ENCODE data around the gene SERPINB2. TPM values are rescaled to one million over a fixed set of nuclear protein-coding genes. Genes with fewer than 3 reads are reported as not detected.

Gene SERPINB2
- total RNA-seq, 1 donor from 2014 or later: not detected

DNA sequence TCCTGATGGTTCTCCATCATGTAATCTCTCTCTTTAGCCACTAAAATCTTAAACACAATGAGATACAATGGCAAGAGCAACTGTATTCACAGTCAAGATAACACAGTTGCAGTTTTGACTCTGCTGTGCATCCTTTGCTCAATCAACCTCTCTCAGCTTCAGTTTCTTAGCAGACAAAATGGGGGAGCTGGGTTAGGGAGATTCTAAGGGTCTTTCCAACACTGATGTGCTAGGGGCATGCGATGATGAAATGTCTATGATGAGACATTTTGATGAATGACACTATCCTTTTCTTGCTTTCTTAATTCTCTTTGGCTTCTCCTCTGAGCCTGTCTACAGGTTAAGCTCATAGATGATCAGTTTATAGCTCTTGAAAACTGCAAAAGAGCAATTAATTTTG is 21.4 kb downstream of the SERPINB2 start:
- Mint-ChIP-seq H3K4me1 (ENCODE audit: low read depth) (no peaks in the 10 kb centered on the region), H3K27me3 (ENCODE audit: low read depth) (peaks cover 41% of the 10 kb centered on the region), H3K27ac (ENCODE audit: unreplicated experiment) (no peak overlapping the region), H3K4me3 (ENCODE audit: unreplicated experiment) (no peak overlapping the region), H3K9me3 (ENCODE audit: low read depth) (no peaks in the 10 kb centered on the region), H3K36me3 (ENCODE audit: low read depth) (no peaks in the 10 kb centered on the region)
- TF ChIP-seq, protein P1, sequence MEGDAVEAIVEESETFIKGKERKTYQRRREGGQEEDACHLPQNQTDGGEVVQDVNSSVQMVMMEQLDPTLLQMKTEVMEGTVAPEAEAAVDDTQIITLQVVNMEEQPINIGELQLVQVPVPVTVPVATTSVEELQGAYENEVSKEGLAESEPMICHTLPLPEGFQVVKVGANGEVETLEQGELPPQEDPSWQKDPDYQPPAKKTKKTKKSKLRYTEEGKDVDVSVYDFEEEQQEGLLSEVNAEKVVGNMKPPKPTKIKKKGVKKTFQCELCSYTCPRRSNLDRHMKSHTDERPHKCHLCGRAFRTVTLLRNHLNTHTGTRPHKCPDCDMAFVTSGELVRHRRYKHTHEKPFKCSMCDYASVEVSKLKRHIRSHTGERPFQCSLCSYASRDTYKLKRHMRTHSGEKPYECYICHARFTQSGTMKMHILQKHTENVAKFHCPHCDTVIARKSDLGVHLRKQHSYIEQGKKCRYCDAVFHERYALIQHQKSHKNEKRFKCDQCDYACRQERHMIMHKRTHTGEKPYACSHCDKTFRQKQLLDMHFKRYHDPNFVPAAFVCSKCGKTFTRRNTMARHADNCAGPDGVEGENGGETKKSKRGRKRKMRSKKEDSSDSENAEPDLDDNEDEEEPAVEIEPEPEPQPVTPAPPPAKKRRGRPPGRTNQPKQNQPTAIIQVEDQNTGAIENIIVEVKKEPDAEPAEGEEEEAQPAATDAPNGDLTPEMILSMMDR (IDR thresholded peaks at IDR 0.05): no peak
- DNase-seq (ENCODE audit: low spot score): no peak

DNA sequence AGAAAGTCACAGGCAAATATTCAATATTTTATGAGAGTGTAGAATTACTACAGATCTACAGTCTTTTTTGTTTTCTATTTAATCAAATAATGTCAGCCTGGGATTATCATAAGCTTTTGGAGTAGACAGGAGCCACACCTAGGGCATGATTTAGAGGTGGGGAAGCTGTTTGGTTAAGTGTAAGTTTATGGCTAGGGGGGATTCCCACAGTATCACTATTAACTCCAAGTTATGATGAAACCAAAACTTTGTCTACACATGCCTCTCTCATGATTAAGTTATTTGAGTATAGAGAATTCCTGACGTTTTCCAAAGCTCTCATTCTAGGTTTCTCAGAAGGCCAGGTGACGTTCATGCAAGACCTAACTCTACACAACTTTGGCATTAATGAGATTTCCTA is 22.4 kb downstream of the SERPINB2 start:
- DNase-seq (ENCODE audit: low spot score): no peak
- TF ChIP-seq, protein P1 (IDR thresholded peaks at IDR 0.05): no peak
- Mint-ChIP-seq H3K9me3 (ENCODE audit: low read depth) (no peaks in the 10 kb centered on the region), H3K4me1 (ENCODE audit: low read depth) (no peaks in the 10 kb centered on the region), H3K27ac (ENCODE audit: unreplicated experiment) (no peak overlapping the region), H3K27me3 (ENCODE audit: low read depth) (peaks cover 37% of the 10 kb centered on the region), H3K36me3 (ENCODE audit: low read depth) (no peaks in the 10 kb centered on the region), H3K4me3 (ENCODE audit: unreplicated experiment) (no peak overlapping the region)

DNA sequence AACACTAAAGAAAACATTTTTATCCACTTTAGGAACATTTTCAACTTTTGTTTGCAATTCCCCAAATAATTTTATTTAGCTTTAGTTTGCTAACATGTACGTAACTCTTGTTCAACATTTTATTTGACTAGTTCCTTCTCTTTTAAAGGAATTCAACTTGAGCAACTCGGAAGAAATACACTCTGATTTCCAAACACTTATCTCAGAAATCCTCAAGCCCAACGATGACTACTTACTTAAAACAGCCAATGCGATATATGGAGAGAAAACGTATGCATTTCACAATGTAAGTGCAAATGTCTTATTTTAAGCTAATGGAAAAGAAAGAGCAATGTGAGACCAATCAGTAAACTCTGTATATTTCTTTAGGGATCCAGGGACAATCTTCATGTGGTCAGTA is 30.3 kb downstream of the SERPINB2 start:
- Mint-ChIP-seq H3K27me3 (ENCODE audit: low read depth) (peaks cover 37% of the 10 kb centered on the region), H3K36me3 (ENCODE audit: low read depth) (no peaks in the 10 kb centered on the region)
- no peak for DNase-seq (ENCODE audit: low spot score)

DNA sequence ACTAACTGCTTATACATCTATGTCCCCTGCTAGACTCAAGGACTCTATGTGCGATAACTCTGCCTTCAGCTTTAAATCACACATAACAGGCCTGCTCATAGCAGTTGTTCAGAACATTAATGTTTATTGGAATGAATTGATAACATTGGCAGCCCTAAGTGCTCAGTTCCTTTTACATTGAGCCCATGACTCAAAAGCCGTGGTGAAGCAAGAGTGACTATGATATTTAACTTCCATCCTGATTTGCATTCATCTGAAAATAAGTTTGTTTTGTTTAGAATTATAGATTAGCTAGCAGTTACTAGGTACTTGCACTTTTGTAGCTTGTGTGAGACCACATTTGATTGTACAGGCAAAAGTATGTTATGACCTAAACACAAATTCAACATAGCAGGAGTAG is 34.5 kb downstream of the SERPINB2 start:
- TF ChIP-seq, protein P1 (IDR thresholded peaks at IDR 0.05): no peak
- no peak for DNase-seq (ENCODE audit: low spot score)
- H3K27me3 Mint-ChIP-seq (ENCODE audit: low read depth): peaks cover 37% of the 10 kb centered on the region
- no peak overlapping the region for H3K27ac Mint-ChIP-seq (ENCODE audit: unreplicated experiment)
- H3K4me3 Mint-ChIP-seq (ENCODE audit: unreplicated experiment): no peak overlapping the region
- H3K9me3 Mint-ChIP-seq (ENCODE audit: low read depth): peaks cover 3% of the 10 kb centered on the region
- H3K4me1 Mint-ChIP-seq (ENCODE audit: low read depth): no peaks in the 10 kb centered on the region
- H3K36me3 Mint-ChIP-seq (ENCODE audit: low read depth): no peaks in the 10 kb centered on the region

More for the DNA sequence above, 30.3 kb downstream of the SERPINB2 start:
- Mint-ChIP-seq H3K4me3 (ENCODE audit: unreplicated experiment) (no peak overlapping the region), H3K27ac (ENCODE audit: unreplicated experiment) (no peak overlapping the region), H3K4me1 (ENCODE audit: low read depth) (no peaks in the 10 kb centered on the region), H3K9me3 (ENCODE audit: low read depth) (no peaks in the 10 kb centered on the region)
- TF ChIP-seq, protein P1 (IDR thresholded peaks at IDR 0.05): no peak

DNA sequence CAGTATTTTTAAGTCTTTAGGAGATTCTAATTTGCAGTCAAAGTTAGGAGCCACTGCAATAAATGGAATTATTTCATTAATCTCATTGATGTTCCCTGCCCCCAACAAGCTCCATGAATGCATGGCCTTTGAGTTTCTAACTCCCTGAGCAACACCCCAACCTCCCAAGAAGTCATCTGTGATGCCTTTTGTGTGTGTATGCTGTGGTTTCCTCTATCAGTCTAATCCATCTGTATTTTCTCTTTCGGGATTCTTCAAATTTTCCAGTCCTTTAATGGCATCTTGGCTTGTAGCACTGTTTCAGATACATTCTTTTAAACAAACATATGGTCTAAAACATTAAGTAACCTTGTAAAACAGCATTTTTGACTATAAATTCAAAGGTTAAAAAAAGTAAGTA is 37.0 kb downstream of the SERPINB2 start:
- peaks cover 3% of the 10 kb centered on the region for H3K9me3 Mint-ChIP-seq (ENCODE audit: low read depth)
- no peaks in the 10 kb centered on the region for H3K4me1 Mint-ChIP-seq (ENCODE audit: low read depth)
- no peak for DNase-seq (ENCODE audit: low spot score)
- no peaks in the 10 kb centered on the region for H3K36me3 Mint-ChIP-seq (ENCODE audit: low read depth)
- H3K27ac Mint-ChIP-seq (ENCODE audit: unreplicated experiment): no peak overlapping the region
- TF ChIP-seq, protein P1 (IDR thresholded peaks at IDR 0.05): no peak
- no peak overlapping the region for H3K4me3 Mint-ChIP-seq (ENCODE audit: unreplicated experiment)
- peaks cover 31% of the 10 kb centered on the region for H3K27me3 Mint-ChIP-seq (ENCODE audit: low read depth)

Data from chondrocyte (in vitro differentiated cells).